ENCODE measurements around the gene YJEFN3. TPM values are rescaled to one million over a fixed set of nuclear protein-coding genes. Genes with fewer than 3 reads are reported as not detected.

The YJEFN3 gene
- total and polyA plus RNA-seq, 2 donors (not counting 3 experiments of a cell fraction or from before 2014, with no cell fraction given): 1.9 to 2.1 TPM

DNA sequence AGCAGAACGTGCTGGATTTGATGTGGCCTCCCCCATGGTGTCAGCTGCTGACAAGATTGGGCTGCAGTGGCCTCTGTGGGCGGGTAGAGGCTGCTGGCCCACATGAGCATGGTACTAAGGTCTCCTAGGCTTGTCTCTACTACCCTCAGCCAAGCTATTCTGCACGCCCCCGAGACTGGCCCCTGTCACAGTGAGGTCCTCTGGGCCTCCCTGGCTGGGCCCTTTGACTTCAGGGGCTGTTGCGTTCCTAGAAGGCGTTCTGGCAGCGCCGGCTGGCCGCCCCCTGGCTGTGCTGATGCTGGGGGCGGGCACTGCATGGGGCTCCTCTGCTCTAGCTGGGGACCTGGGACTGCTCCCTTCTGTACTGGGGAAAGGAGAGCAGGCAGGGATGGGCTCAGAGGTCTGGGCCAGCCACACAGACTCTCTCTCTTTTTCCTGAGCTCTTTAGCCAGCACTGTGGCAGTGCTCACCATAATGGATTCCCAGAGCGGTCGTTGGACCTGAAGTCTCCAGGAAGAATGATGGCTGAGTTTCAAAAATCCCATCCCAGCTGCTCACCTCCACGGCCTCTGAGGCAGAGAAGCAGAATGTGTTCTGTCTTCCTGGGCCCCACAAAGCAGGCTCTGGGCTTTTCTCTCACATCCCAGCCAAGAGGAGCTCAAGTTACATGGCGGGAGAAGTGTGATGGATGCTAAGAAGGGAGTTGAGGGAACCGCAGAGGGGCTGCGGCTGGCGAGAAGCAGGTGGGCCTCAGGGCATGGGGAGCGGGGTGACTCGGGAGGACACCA is 45.7 kb upstream of the YJEFN3 start:
- no peak for DNase-seq (ENCODE audit: low read depth, low spot score)
- H3K27ac ChIP-seq (ENCODE audit: insufficient read depth, low read depth, low read length): no peak overlapping the region
- no peak overlapping the region for H3K4me3 ChIP-seq (replicated peaks in 1 of 3; ENCODE audit: insufficient read depth in 1 of 3, low read depth in 1 of 3, low read length in 3 of 3)
- peaks cover 7% of the 10 kb centered on the region for H3K4me1 ChIP-seq (ENCODE audit: control insufficient read depth, extremely low read depth, insufficient read depth, low read length)
- H3K9ac ChIP-seq (replicated peaks; ENCODE audit: extremely low read depth, insufficient read depth, low read length): no peak overlapping the region
- peaks cover 0 to 10% of the 10 kb centered on the region in 2 experiments for H3K36me3 ChIP-seq (ENCODE audit: control insufficient read depth in 2 of 2, extremely low read depth in 1 of 2, insufficient read depth in 2 of 2, low read length in 2 of 2)
- dilution Hi-C loops (cut with MboI; ENCODE audit: extremely low pct_ligation_motif_present, low sequenced_read_pairs): no loop called here
- ChIA-PET POLR2A (interaction anchor here (0.6 kb wide), 1 partner anchor 78 kb away, joined by 3 read pairs; the partner anchor contains the start of gene GATAD2A), CTCF (no interaction called here)
- H3K9me3 ChIP-seq (replicated peaks; ENCODE audit: control insufficient read depth, insufficient read depth, low read length): no peaks in the 10 kb centered on the region
- intact Hi-C loops (cut with micrococcal nuclease): loop anchor here (10.0 kb wide), 1 partner anchor 288 kb away; the partner anchor contains the start of genes BORCS8 and RFXANK
- no peak overlapping the region for H2AFZ ChIP-seq (ENCODE audit: low read depth, low read length)
- H3K4me2 ChIP-seq (ENCODE audit: insufficient read depth, low read length): no peak overlapping the region
- no peaks in the 10 kb centered on the region for H3K27me3 ChIP-seq (ENCODE audit: control insufficient read depth in 2 of 2, insufficient read depth in 2 of 2, low read length in 2 of 2)
- BruUV-seq (replicated peaks): no TSS peak
- FAIRE-seq: no peak
- H3K79me2 ChIP-seq (ENCODE audit: control insufficient read depth, insufficient read depth, low read length): peaks cover 84% of the 10 kb centered on the region
- TF ChIP-seq EZH2 (IDR thresholded peaks at IDR 0.05; ENCODE audit: borderline replicate concordance, low read depth, low read length, severe bottlenecking): no peak
- no peak for TF ChIP-seq GATA2 (IDR thresholded peaks at IDR 0.05; ENCODE audit: insufficient read depth, insufficient read length, low read depth, low read length)
- no peak for TF ChIP-seq JUN (IDR thresholded peaks at IDR 0.05; ENCODE audit: borderline replicate concordance, insufficient read depth, insufficient read length, low read depth)
- TF ChIP-seq MAX (IDR thresholded peaks at IDR 0.05; ENCODE audit: insufficient read depth, insufficient read length): no peak
- TF ChIP-seq FOS (IDR thresholded peaks at IDR 0.05; ENCODE audit: borderline replicate concordance, insufficient read depth, low read length): no peak
- no peak for TF ChIP-seq POLR2A (IDR thresholded peaks at IDR 0.05; ENCODE audit: low read depth, low read length)
- TF ChIP-seq, protein P1, sequence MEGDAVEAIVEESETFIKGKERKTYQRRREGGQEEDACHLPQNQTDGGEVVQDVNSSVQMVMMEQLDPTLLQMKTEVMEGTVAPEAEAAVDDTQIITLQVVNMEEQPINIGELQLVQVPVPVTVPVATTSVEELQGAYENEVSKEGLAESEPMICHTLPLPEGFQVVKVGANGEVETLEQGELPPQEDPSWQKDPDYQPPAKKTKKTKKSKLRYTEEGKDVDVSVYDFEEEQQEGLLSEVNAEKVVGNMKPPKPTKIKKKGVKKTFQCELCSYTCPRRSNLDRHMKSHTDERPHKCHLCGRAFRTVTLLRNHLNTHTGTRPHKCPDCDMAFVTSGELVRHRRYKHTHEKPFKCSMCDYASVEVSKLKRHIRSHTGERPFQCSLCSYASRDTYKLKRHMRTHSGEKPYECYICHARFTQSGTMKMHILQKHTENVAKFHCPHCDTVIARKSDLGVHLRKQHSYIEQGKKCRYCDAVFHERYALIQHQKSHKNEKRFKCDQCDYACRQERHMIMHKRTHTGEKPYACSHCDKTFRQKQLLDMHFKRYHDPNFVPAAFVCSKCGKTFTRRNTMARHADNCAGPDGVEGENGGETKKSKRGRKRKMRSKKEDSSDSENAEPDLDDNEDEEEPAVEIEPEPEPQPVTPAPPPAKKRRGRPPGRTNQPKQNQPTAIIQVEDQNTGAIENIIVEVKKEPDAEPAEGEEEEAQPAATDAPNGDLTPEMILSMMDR (IDR thresholded peaks at IDR 0.05; ENCODE audit: extremely low read depth in 1 of 2, insufficient read depth in 1 of 2, low read depth in 1 of 2, low read length in 2 of 2): no peak
- no peaks in the 10 kb centered on the region for H3K9me1 ChIP-seq (replicated peaks; ENCODE audit: control insufficient read depth, extremely low read depth, insufficient read depth, low read length)
- H4K20me1 ChIP-seq (replicated peaks; ENCODE audit: control insufficient read depth, extremely low read depth, insufficient read depth, low read length): no peaks in the 10 kb centered on the region
